Measurements from ENCODE around the gene TNNI2. TPM values are rescaled to one million over a fixed set of nuclear protein-coding genes. Genes with fewer than 3 reads are reported as not detected.

TNNI2 gene
- total RNA-seq, 1 donor from 2014 or later, result not detected

- H3K36me3 ChIP-seq, result no peaks in the 10 kb centered on the region
- no peaks in the 10 kb centered on the region for H3K9me3 ChIP-seq (replicated peaks)
- no peak for DNase-seq
- H3K4me3 ChIP-seq, result no peak overlapping the region
- TF ChIP-seq CTCF (IDR thresholded peaks at IDR 0.05; ENCODE audit: borderline replicate concordance), result no peak
- peaks cover 34% of the 10 kb centered on the region for H3K27me3 ChIP-seq (ENCODE audit: low read depth)
- H3K27ac ChIP-seq (replicated peaks), result no peak overlapping the region
- intact Hi-C loops (cut with micrococcal nuclease), result no loop called here
- peaks cover 25% of the 10 kb centered on the region for H3K4me1 ChIP-seq
Measured at GRCh38 chr11:1828542-1828941, 10.2 kb upstream of the TNNI2 start.

- TF ChIP-seq CTCF (IDR thresholded peaks at IDR 0.05; ENCODE audit: borderline replicate concordance), result no peak
- Histone ChIP-seq H3K4me1 (peaks cover 25% of the 10 kb centered on the region), H3K4me3 (no peak overlapping the region), H3K36me3 (no peaks in the 10 kb centered on the region), H3K9me3 (replicated peaks) (no peaks in the 10 kb centered on the region), H3K27ac (replicated peaks) (no peak overlapping the region), H3K27me3 (ENCODE audit: low read depth) (peaks cover 34% of the 10 kb centered on the region)
- DNase-seq, result no peak
- intact Hi-C loops (cut with micrococcal nuclease), result no loop called here
Measured at GRCh38 chr11:1829039-1829820, 9.6 kb upstream of the TNNI2 start.

- Histone ChIP-seq H3K4me1 (peaks cover 25% of the 10 kb centered on the region), H3K9me3 (replicated peaks) (no peaks in the 10 kb centered on the region), H3K27me3 (ENCODE audit: low read depth) (peaks cover 34% of the 10 kb centered on the region), H3K36me3 (no peaks in the 10 kb centered on the region), H3K27ac (replicated peaks) (no peak overlapping the region), H3K4me3 (no peak overlapping the region)
- intact Hi-C loops (cut with micrococcal nuclease), result no loop called here
- DNase-seq, result no peak
- TF ChIP-seq CTCF (IDR thresholded peaks at IDR 0.05; ENCODE audit: borderline replicate concordance), result no peak
Measured at GRCh38 chr11:1830004-1830321, 8.8 kb upstream of the TNNI2 start.

- peaks cover 25% of the 10 kb centered on the region for H3K4me1 ChIP-seq
- H3K36me3 ChIP-seq, result no peaks in the 10 kb centered on the region
- no peak for TF ChIP-seq CTCF (IDR thresholded peaks at IDR 0.05; ENCODE audit: borderline replicate concordance)
- no peak overlapping the region for H3K4me3 ChIP-seq
- no peak overlapping the region for H3K27ac ChIP-seq (replicated peaks)
- DNase-seq, result no peak
- H3K9me3 ChIP-seq (replicated peaks), result no peaks in the 10 kb centered on the region
- H3K27me3 ChIP-seq (ENCODE audit: low read depth), result peaks cover 34% of the 10 kb centered on the region
- intact Hi-C loops (cut with micrococcal nuclease), result no loop called here
Measured at GRCh38 chr11:1830322-1831223, 8.2 kb upstream of the TNNI2 start.

GRCh38 chr11:1831338-1832210 lies 7.2 kb upstream of the TNNI2 start:
- DNase-seq, result no peak
- no peak overlapping the region for H3K4me3 ChIP-seq
- peaks cover 23% of the 10 kb centered on the region for H3K4me1 ChIP-seq
- no peaks in the 10 kb centered on the region for H3K36me3 ChIP-seq
- H3K27me3 ChIP-seq (ENCODE audit: low read depth), result peaks cover 30% of the 10 kb centered on the region
- TF ChIP-seq CTCF (IDR thresholded peaks at IDR 0.05; ENCODE audit: borderline replicate concordance), result no peak
- intact Hi-C loops (cut with micrococcal nuclease), result loop anchor here (2.0 kb wide), 1 partner anchor 137 kb away; no protein-coding TSS in a partner anchor
- no peak overlapping the region for H3K27ac ChIP-seq (replicated peaks)
- H3K9me3 ChIP-seq (replicated peaks), result no peaks in the 10 kb centered on the region
